IPS DF 4.7 (cell line): ENCODE data around the gene ZCCHC14.
"Not testable (repeated sequence)": the region's sequence is repeated elsewhere in the genome, so short reads cannot be mapped to it uniquely, and the experiment has no call there.

Experiments
- DNase-seq: peaks from one replicate; pipeline ENCODE4 v3.0.0-alpha.2; 2013; ENCODE audit warnings: low spot score; ENCODE audit errors: extremely low read depth

The ZCCHC14 gene

GRCh38 chr16:87363771-87364455 is 128.9 kb downstream of the ZCCHC14 start:
- DNase-seq, result no peak

- DNase-seq, result not testable (repeated sequence)
Measured at GRCh38 chr16:87362828-87363559, 129.8 kb downstream of the ZCCHC14 start.

- DNase-seq, result no peak
Measured at GRCh38 chr16:87361916-87362619, 130.8 kb downstream of the ZCCHC14 start.

GRCh38 chr16:87360862-87361610 is 131.8 kb downstream of the ZCCHC14 start:
- no peak for DNase-seq

GRCh38 chr16:87359121-87359520 is 133.7 kb downstream of the ZCCHC14 start:
- no peak for DNase-seq

GRCh38 chr16:87358696-87359095 is 134.1 kb downstream of the ZCCHC14 start:
- DNase-seq, result no peak

GRCh38 chr16:87358250-87358649 is 134.6 kb downstream of the ZCCHC14 start:
- no peak for DNase-seq

- DNase-seq, result no peak
Measured at GRCh38 chr16:87356491-87356853, 136.4 kb downstream of the ZCCHC14 start.
